ENCODE measurements around the gene SETX. TPM values are rescaled to one million over a fixed set of nuclear protein-coding genes. Genes with fewer than 3 reads are reported as not detected.

SETX gene
- total and polyA plus RNA-seq, 10 of the 15 experiments (the other 5 are each of a cell fraction or from before 2014, with no cell fraction given), result 15.8 to 75.7 (median 37.0) TPM

DNA sequence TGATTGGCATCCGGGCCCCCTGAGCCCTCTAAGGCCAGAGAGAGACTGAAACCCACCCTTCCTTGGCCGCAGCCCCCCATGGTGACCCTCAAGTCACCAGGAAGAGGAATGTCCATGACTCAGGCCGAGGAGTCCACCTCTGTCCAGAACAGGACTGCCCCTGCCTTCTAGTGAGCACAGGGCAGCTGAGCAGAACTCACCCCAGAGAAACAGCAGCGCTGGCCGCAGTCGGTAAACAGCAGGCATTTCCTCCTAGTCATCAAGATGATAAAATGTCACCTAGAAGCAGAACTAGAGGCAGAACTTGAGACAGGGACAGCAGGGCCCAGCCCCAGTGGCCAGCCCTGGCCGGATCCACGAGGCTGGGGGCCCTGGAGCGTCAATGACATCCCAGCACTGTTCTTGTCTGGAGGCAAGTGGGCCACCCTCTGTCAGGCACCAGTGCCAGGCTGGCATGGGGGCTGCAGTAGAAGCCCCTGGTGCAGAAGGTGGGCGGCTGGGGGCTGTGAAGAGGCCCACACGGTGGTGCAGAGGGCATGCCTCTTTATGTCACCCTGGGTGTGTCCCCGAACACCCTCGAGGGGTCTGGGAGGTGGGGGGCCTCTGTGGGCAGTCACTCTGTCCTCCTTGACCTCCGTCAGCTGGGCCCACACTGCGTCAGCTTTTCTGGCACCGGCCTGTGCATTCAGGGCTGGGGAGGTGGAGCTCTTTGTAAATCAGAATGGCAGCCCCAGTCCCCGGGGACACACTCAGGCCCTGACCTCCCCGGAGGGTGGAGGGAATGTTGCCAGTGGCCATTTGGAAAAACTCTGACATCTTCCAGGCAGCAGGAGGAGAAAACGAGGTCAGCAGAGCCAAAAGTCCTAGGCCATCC lies 110.0 kb downstream of the SETX start:
- Histone ChIP-seq H2AFZ (ENCODE audit: control insufficient read depth, low read depth, low read length) (no peak overlapping the region), H3K79me2 (ENCODE audit: control insufficient read depth, insufficient read depth, low read length) (no peaks in the 10 kb centered on the region), H3K4me1 (ENCODE audit: control insufficient read depth, insufficient read depth, low read length) (peaks cover 3% of the 10 kb centered on the region), H3K36me3 (ENCODE audit: control insufficient read depth in 2 of 2, insufficient read depth in 2 of 2, low read length in 1 of 2) (no peaks in the 10 kb centered on the region), H3K9ac (ENCODE audit: control insufficient read depth, insufficient read depth, low read length) (no peak overlapping the region), H3K4me3 (no peak overlapping the region), H3K27ac (ENCODE audit: control insufficient read depth, insufficient read depth) (no peak overlapping the region), H3K9me3 (replicated peaks; ENCODE audit: control insufficient read depth, insufficient read depth, low read length) (no peaks in the 10 kb centered on the region), H3K4me2 (ENCODE audit: control insufficient read depth, insufficient read depth) (no peak overlapping the region), H3K27me3 (replicated peaks in 1 of 2; ENCODE audit: control insufficient read depth in 2 of 2, insufficient read depth in 2 of 2, low read length in 1 of 2) (peaks cover 0 to 6% of the 10 kb centered on the region in 2 experiments; a peak in 2 of 4 replicates), H4K20me1 (ENCODE audit: control insufficient read depth, insufficient read depth) (no peaks in the 10 kb centered on the region)
- CTCF ChIA-PET, result interaction anchor here (1.0 kb wide), 1 partner anchor 9 kb away, joined by 5 read pairs; no protein-coding TSS in a partner anchor
- TF ChIP-seq PAX5 (IDR thresholded peaks at IDR 0.05; ENCODE audit: borderline replicate concordance, low read depth, low read length) (no peak), RUNX3 (IDR thresholded peaks at IDR 0.05; ENCODE audit: low read length) (no peak), ZNF687 (IDR thresholded peaks at IDR 0.05) (no peak), RB1 (IDR thresholded peaks at IDR 0.05; ENCODE audit: borderline replicate concordance) (no peak), DPF2 (IDR thresholded peaks at IDR 0.05) (no peak), POLR2A (IDR thresholded peaks at IDR 0.05; ENCODE audit: low read depth, low read length) (no peak)
- FAIRE-seq (no peak), ATAC-seq (no peak), DNase-seq (ENCODE audit: low read depth, low spot score) (no peak)
- WGBS (ENCODE audit: insufficient coverage, insufficient replicate concordance, low lambda C conversion rate, missing lambda C conversion rate), result 29% methylated on average over 19 of the region's 19 CpGs
- SMC1A ChIA-PET (ENCODE audit: uncharacterized antibody, unreplicated experiment), result no interaction called here
- in situ Hi-C loops (cut with MboI) (loop anchor here (25.0 kb wide), 1 partner anchor 658 kb away; no protein-coding TSS in a partner anchor), intact Hi-C loops (cut with micrococcal nuclease; ENCODE audit: unreplicated experiment) (no loop called here)
- no TSS peak for BruUV-seq (replicated peaks)
- POLR2A ChIA-PET, result no interaction called here
- RAD21 ChIA-PET (ENCODE audit: unreplicated experiment), result no interaction called here

Data from GM12878 (cell line).